HG03565 (cell line): ENCODE measurements around the gene TCF7L1.
"Not testable (repeated sequence)": the region's sequence is repeated elsewhere in the genome, so short reads cannot be mapped to it uniquely, and the experiment has no call there.

Experiments
- ATAC-seq: cut with Tn5 transposase; IDR thresholded peaks from one replicate; pipeline ENCODE4 v1.9.1; 2021; ENCODE audit warnings: mild to moderate bottlenecking, moderate library complexity; ENCODE audit not compliant: unreplicated experiment

Gene TCF7L1

DNA sequence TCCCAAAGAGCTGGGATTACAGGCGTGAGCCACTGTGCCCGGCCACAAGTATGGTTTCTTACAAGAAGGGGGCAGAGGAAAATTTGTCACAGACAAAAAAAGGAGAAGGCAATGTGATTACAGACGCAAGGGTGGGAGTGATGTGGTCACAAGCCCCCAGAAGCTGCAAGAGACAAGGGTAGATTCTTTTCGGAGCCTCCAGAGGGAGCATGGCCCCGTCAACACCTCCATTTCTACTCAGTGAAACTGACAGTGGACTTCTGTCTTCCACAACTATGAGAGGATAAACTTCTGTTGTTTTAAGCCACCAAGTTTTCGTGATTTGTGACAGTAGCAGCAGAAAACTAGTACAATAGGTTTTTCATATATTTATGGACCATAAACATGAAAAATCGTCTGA lies 2.1 kb upstream of the TCF7L1 start:
- no peak for ATAC-seq

GRCh38 chr2:85132397-85132796 lies 795 bp upstream of the TCF7L1 start:
- ATAC-seq = no peak

DNA sequence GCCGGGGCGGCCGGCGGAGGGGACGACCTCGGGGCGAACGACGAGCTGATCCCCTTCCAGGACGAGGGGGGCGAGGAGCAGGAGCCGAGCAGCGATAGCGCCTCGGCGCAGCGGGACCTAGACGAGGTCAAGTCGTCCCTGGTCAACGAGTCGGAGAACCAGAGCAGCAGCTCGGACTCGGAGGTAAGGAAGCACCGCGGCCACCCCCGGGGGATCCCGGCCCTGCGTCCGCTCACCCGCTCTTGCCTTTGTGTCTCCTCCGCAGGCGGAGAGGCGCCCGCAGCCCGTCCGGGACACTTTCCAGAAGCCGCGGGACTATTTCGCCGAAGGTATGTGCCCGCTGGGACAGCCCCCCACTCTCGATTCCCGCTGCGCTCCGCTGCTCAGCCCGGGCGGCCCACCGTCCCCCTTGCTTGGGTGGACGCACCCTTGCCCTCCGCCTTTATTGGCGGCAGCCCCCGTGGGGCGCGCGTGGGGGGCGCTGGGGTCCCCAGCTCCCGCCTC lies 611 bp downstream of the TCF7L1 start:
- ATAC-seq = no peak

DNA sequence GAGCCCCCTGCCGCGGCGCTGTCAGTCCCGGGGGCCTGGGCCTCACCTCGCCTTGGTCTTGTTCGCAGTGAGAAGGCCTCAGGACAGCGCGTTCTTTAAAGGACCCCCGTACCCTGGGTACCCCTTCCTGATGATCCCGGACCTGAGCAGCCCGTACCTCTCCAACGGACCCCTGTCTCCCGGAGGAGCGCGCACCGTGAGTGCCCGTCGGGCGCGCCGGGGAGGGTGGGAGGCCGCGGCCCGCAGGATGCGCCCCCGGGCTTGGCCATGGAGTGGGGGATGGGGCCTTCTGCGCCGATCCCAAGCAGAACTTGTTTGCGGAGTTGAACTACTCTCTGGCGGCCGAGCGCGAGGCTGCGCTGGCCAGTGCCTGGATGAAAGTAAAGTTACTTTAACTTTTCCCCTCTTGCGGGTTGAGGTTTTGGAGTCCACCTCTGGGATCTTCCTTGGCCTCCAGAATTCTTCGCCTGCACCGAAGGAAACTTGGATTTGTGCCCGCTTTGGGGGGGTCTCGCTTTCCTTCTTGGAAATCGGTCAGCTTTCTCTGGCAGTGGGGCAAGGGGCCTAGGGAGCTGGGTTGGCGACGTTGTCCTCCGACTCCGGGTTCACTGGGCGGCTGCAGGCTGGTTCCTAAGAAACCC lies 1.2 kb downstream of the TCF7L1 start:
- no peak for ATAC-seq

GRCh38 chr2:85134896-85135659 lies 1.9 kb downstream of the TCF7L1 start:
- ATAC-seq = no peak

GRCh38 chr2:85135660-85135914 lies 2.4 kb downstream of the TCF7L1 start:
- ATAC-seq = no peak

- ATAC-seq = no peak
These were observed 4.0 kb downstream of the TCF7L1 start for GRCh38 chr2:85137156-85137555.

DNA sequence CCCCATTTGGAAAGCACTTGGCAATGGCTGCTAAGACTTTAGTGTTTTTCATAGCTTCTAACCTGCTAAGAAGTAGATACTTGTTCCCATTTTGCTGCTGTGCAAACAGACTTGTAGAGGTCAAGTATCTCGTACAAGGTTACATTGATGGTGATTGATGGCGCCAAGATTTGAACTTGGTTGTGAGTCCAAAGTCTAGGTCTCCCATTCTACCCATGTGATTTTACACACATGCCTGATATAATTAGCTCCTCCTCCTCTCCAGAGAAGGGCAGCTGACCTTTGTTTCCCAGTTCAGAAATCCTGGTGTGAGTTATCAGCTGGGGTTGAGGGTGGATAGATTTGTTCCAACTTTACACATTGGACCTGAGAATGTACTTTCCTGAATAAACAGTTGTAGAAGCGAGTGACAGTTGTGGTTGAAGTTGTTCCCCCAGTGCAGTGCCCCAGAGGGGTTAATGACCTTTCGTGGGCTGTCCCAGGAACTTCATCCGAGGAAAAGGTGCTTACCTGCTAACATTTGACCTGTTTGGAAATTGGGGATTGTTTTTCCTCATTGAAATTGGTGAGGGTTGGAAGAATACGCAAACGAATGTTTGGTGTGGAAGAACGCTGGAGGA lies 10.4 kb downstream of the TCF7L1 start:
- no peak for ATAC-seq

GRCh38 chr2:85145116-85145820 lies 12.1 kb downstream of the TCF7L1 start:
- no peak for ATAC-seq

DNA sequence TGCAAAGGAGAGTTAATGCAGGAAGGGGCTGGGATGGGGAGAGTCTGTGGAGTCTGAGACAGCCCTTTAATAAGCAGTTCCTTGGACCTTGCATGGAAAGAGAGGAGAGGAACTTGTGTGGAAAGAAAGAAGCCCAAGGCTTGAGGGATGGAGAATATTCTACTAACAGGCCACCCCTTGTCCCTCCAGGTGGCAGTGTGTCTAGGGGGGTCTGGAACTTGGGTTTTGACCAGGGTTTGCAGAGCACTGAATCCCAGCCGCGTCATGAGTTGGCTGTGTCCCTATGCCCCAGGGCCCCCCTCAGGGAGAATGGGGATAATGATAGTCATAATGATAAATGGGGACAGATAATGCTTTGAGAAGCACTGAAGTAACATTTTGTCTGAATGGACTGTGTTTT lies 15.0 kb downstream of the TCF7L1 start:
- no peak for ATAC-seq

DNA sequence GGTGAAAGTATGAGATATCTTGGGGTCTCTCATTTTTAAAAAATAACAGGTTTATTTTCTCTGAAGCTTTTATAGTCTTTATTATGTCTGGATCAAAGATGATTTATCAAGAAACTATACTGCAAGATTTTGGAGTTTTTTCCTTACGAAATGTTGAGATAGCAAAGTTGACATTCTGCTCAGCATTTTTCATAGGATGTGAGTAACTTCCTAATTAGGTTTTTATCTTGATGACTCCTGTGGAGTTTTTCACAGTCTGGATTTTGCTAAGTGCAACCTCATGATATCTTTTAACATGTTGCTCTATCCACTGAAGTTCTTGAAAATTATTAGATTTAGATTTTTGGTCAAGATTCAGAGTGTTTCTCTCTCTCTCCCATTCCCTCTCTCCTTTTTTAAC lies 17.8 kb downstream of the TCF7L1 start:
- ATAC-seq = no peak

GRCh38 chr2:85152895-85153294 lies 19.7 kb downstream of the TCF7L1 start:
- no peak for ATAC-seq

GRCh38 chr2:85154048-85154753 lies 21.0 kb downstream of the TCF7L1 start:
- no peak for ATAC-seq

DNA sequence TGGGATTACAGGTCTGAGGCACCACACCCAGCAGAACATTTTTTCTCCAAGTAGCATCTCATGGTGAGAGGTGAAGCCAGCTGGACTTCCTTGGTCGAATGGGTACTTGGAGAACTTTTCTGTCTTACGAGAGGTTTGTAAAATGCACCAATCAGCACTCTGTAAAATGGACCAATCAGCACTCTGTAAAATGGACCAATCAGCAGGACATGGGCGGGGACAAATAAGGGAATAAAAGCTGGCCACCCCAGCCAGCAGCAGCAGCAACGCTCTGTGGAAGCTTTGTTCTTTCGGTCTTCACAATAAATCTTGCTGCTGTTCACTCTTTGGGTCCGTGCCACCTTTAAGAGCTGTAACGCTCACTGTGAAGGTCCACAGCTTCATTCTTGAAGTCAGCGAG lies 21.9 kb downstream of the TCF7L1 start:
- not testable (repeated sequence) for ATAC-seq

GRCh38 chr2:85156153-85156552 lies 23.0 kb downstream of the TCF7L1 start:
- no peak for ATAC-seq

DNA sequence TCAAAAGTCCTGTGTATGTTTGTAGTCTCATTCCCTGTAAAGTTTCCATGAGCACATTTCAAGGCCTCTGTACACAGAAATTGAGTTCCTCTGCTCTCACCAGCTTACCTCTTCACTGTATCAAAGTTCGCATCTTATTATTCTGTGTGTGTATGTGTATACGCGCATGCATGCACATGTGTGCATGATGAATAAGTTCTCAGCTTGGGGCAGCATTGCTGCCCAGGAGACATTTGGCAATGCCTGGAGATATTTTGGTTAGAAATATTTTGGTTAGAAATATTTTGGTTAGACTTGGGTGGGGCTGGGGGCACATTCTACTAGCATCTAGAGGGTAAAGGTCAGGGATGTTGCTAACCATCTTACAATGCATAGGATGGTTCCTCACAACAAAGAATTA lies 23.4 kb downstream of the TCF7L1 start:
- no peak for ATAC-seq

DNA sequence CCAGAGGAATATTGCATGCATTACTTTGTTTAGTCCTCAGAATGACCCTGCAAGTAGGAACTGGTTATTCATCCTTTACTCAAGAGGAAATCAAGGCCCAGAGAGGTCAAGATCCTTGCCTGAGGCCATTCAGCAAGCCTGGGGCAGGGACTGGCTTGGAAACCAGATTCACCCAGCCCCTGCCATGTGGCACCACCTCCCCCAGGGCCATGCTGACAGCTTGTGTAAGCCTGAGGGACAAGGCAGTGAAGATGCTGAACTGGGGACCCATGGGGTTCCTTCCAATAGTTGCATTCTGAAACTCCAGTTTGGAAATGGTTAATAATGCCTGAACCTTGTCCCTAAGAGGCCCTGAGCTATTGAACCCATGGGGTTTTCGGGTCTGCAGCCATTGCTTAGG lies 24.2 kb downstream of the TCF7L1 start:
- ATAC-seq = no peak

- ATAC-seq = no peak
These were observed 25.5 kb downstream of the TCF7L1 start for GRCh38 chr2:85158559-85159273.

DNA sequence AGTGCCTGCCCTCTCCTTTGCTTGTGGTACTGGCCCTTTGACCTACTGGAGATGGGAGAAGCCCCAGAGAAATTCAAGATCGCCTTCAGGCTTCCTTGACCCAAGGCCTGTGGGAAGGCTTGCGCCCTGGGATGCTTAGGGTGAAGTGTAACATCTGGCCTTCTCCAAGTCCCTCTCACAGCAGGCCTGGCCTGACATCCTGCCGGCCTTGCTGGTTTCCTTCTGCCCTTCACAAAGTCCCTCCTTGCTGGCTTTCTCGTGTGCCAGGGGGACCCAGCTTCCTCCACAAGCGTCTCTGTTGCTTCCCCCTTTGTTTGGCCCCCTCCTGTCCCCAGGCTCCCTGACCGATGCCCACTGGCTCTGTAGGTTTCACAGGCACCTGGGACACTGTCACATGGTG lies 26.4 kb downstream of the TCF7L1 start:
- ATAC-seq = no peak
